GM06990 (cell line): ENCODE results near the gene MLLT10.
"Not testable (repeated sequence)": the region's sequence is repeated elsewhere in the genome, so short reads cannot be mapped to it uniquely, and the experiment has no call there.

Source experiments
- DNase-seq: peaks from one replicate; pipeline ENCODE4 v3.0.0-alpha.2; 2011; ENCODE audit not compliant: insufficient read length; ENCODE audit errors: extremely low read depth
- H3K27me3 ChIP-seq: replicated peaks from 2 replicates; pipeline ENCODE4 v1.6.0; 2011; ENCODE audit warnings: low read length; ENCODE audit not compliant: control insufficient read depth, insufficient read depth
- H3K36me3 ChIP-seq: 2 replicates; pipeline ENCODE4 v1.5.1; 2011; ENCODE audit warnings: low read length; ENCODE audit not compliant: control insufficient read depth, insufficient read depth
- H3K4me3 ChIP-seq: replicated peaks from 2 replicates; pipeline ENCODE4 v1.5.1; 2011; ENCODE audit warnings: low read depth, mild to moderate bottlenecking, control low read depth, low read length
- TF ChIP-seq, protein P1 (sequence below): IDR thresholded peaks from 2 replicates; pipeline ENCODE4 v1.5.1; 2011; ENCODE audit warnings: low read length, control low read depth, mild to moderate bottlenecking, inconsistent platforms; ENCODE audit not compliant: insufficient read depth, poor library complexity, severe bottlenecking

Gene MLLT10

DNA sequence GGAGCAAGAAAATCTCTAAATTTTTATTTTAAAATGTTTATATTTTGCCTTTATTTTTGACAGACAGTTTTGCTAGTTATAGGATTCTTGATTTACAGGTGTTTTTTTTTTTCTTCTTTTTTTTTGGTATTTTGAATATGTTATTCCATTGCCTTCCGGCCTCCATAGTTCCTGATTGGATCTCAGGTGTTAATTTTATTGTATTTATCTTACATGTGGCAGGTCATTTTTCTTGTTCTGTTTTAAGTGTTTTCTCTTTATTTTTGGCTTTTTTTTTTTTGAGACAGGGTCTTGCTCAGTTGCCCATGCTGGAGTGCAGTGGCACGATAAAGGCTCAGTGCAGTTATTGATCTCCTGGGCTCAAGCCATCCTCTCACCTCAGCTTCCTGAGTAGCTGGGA is 73.9 kb downstream of the MLLT10 start:
- Histone ChIP-seq H3K36me3 (peaks cover 1% of the 10 kb centered on the region), H3K27me3 (no peaks in the 10 kb centered on the region), H3K4me3 (no peak overlapping the region)
- TF ChIP-seq, protein P1, sequence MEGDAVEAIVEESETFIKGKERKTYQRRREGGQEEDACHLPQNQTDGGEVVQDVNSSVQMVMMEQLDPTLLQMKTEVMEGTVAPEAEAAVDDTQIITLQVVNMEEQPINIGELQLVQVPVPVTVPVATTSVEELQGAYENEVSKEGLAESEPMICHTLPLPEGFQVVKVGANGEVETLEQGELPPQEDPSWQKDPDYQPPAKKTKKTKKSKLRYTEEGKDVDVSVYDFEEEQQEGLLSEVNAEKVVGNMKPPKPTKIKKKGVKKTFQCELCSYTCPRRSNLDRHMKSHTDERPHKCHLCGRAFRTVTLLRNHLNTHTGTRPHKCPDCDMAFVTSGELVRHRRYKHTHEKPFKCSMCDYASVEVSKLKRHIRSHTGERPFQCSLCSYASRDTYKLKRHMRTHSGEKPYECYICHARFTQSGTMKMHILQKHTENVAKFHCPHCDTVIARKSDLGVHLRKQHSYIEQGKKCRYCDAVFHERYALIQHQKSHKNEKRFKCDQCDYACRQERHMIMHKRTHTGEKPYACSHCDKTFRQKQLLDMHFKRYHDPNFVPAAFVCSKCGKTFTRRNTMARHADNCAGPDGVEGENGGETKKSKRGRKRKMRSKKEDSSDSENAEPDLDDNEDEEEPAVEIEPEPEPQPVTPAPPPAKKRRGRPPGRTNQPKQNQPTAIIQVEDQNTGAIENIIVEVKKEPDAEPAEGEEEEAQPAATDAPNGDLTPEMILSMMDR, result no peak
- DNase-seq, result no peak

GRCh38 chr10:21614000-21614399 is 80.0 kb downstream of the MLLT10 start:
- Histone ChIP-seq H3K36me3 (peaks cover 1% of the 10 kb centered on the region; the same call in 1 of the 2 replicates), H3K27me3 (no peaks in the 10 kb centered on the region), H3K4me3 (no peak overlapping the region)
- TF ChIP-seq, protein P1, result no peak
- DNase-seq, result no peak

DNA sequence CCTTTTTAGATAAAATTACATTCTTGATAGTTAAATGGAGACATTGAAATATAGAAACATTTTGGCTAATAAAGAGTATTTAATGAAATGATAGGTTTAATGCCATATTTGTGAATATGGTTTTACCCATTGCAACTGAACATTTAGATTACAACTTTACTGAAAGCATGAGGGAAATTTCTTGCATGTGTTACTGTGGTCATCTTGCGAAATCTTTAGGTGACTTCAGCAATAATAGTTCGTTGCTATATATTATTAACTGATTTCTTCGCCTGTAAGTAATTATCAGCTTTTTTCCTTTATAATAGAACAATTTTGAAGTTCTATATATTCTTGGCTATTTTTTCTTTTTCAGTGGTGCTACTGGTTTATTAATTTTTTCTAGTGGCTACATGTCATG is 83.2 kb downstream of the MLLT10 start:
- TF ChIP-seq, protein P1, result no peak
- peaks cover 1% of the 10 kb centered on the region; the same call in 1 of the 2 replicates for H3K36me3 ChIP-seq
- H3K27me3 ChIP-seq, result no peaks in the 10 kb centered on the region
- no peak overlapping the region for H3K4me3 ChIP-seq
- no peak for DNase-seq

GRCh38 chr10:21623291-21623690 is 89.3 kb downstream of the MLLT10 start:
- TF ChIP-seq, protein P1, result no peak
- no peaks in the 10 kb centered on the region for H3K27me3 ChIP-seq
- no peak for DNase-seq
- peaks cover 4% of the 10 kb centered on the region for H3K36me3 ChIP-seq
- H3K4me3 ChIP-seq, result no peak overlapping the region

GRCh38 chr10:21624421-21624820 is 90.4 kb downstream of the MLLT10 start:
- not testable (repeated sequence) for H3K4me3 ChIP-seq, H3K36me3 ChIP-seq, H3K27me3 ChIP-seq, DNase-seq

- H3K36me3 ChIP-seq, result peaks cover 3% of the 10 kb centered on the region
- TF ChIP-seq, protein P1, result no peak
- H3K4me3 ChIP-seq, result no peak overlapping the region
- DNase-seq, result no peak
- no peaks in the 10 kb centered on the region for H3K27me3 ChIP-seq
Observed at GRCh38 chr10:21624951-21625350, 90.9 kb downstream of the MLLT10 start.
